Mucosa of gallbladder (tissue), 1 donor: Measurements from ENCODE around the gene ACTR10. TPM values are rescaled to one million over a fixed set of nuclear protein-coding genes. Genes with fewer than 3 reads are reported as not detected.
"Not testable (repeated sequence)": the region's sequence is repeated elsewhere in the genome, so short reads cannot be mapped to it uniquely, and the experiment has no call there.

Experiments used
- DNase-seq: peaks from one replicate; pipeline ENCODE4 v3.0.0-alpha.2; 2020; ENCODE audit warnings: low spot score
- total RNA-seq: library from RNA; stranded (reverse); gene quantifications from one replicate; pipeline ENCODE4 v1.2.1, GENCODE V29; 2021
- donor health status: DM: no; HTN: no; CAD: no.

Gene ACTR10
- total RNA-seq, 1 donor from 2014 or later, result 52.5 TPM

GRCh38 chr14:58216544-58216943 lies 16.6 kb downstream of the ACTR10 start:
- DNase-seq, result no peak

GRCh38 chr14:58227096-58227819 lies 27.3 kb downstream of the ACTR10 start:
- no peak for DNase-seq

GRCh38 chr14:58238252-58239243 lies 38.6 kb downstream of the ACTR10 start:
- DNase-seq, result peak; percentile 24

- peak; percentile 83 for DNase-seq
Measured at GRCh38 chr14:58239244-58240195, 39.6 kb downstream of the ACTR10 start.

- no peak for DNase-seq
Measured at GRCh38 chr14:58243790-58244555, 44.0 kb downstream of the ACTR10 start.

- peak; percentile 98 for DNase-seq
Measured at GRCh38 chr14:58244556-58245387, 44.8 kb downstream of the ACTR10 start, which contains the start of gene PSMA3. Gene PSMA3 (plus strand): TSS chr14:58244843. CDS start chr14:58244921, 78 bp downstream.

GRCh38 chr14:58245562-58245961 lies 45.6 kb downstream of the ACTR10 start:
- no peak for DNase-seq

GRCh38 chr14:58249611-58250010 lies 49.7 kb downstream of the ACTR10 start:
- no peak for DNase-seq

GRCh38 chr14:58258156-58258555 lies 58.2 kb downstream of the ACTR10 start:
- no peak for DNase-seq

- DNase-seq, result not testable (repeated sequence)
Measured at GRCh38 chr14:58262005-58262404, 62.1 kb downstream of the ACTR10 start.

GRCh38 chr14:58265401-58265800 lies 65.5 kb downstream of the ACTR10 start:
- DNase-seq, result no peak

GRCh38 chr14:58270628-58271027 lies 70.7 kb downstream of the ACTR10 start:
- DNase-seq, result no peak

- peak; percentile 86 for DNase-seq
Measured at GRCh38 chr14:58272588-58273372, 72.8 kb downstream of the ACTR10 start.

- no peak for DNase-seq
Measured at GRCh38 chr14:58274881-58275280, 74.9 kb downstream of the ACTR10 start.

GRCh38 chr14:58275527-58276190 lies 75.7 kb downstream of the ACTR10 start:
- no peak for DNase-seq

- DNase-seq, result no peak
Measured at GRCh38 chr14:58276208-58276607, 76.3 kb downstream of the ACTR10 start.

GRCh38 chr14:58278177-58278576 lies 78.2 kb downstream of the ACTR10 start:
- no peak for DNase-seq
